Neural progenitor cell (in vitro differentiated cells): ENCODE measurements around the gene HCN1. TPM values are rescaled to one million over a fixed set of nuclear protein-coding genes. Genes with fewer than 3 reads are reported as not detected.

ENCODE experiments used
- DNase-seq: peaks from one replicate; pipeline ENCODE4 v3.0.0-alpha.2; 2016; ENCODE audit warnings: low spot score
- H2AFZ ChIP-seq: fragments of 200-600 bp; sonication (generic); replicated peaks from 2 replicates; pipeline ENCODE4 v1.6.1; 2016; ENCODE audit warnings: antibody characterized with exemption
- H3F3A ChIP-seq: fragments of 200-600 bp; sonication (generic); 2 replicates; pipeline ENCODE4 v1.6.1; 2016; ENCODE audit warnings: antibody characterized with exemption, low read depth
- H3K27ac ChIP-seq: fragments of 200-600 bp; sonication (generic); 2 replicates; pipeline ENCODE4 v1.5.1; 2016; ENCODE audit warnings: mild to moderate bottlenecking
- H3K27me3 ChIP-seq: fragments of 200-600 bp; sonication (generic); 2 replicates; pipeline ENCODE4 v1.6.1; 2016; ENCODE audit warnings: mild to moderate bottlenecking, moderate library complexity
- H3K36me3 ChIP-seq: fragments of 200-600 bp; sonication (generic); 2 replicates; pipeline ENCODE4 v1.5.1; 2016
- H3K4me1 ChIP-seq: fragments of 200-600 bp; sonication (generic); 2 replicates; pipeline ENCODE4 v1.6.1; 2016; ENCODE audit warnings: mixed run types
- H3K4me2 ChIP-seq: fragments of 200-600 bp; sonication (generic); 2 replicates; pipeline ENCODE4 v1.6.1; 2016
- H3K4me3 ChIP-seq: fragments of 200-600 bp; sonication (generic); 2 replicates; pipeline ENCODE4 v1.5.1; 2016
- H3K79me2 ChIP-seq: fragments of 200-600 bp; sonication (generic); 2 replicates; pipeline ENCODE4 v1.6.1; 2016; ENCODE audit warnings: low read depth
- H3K9ac ChIP-seq: fragments of 200-600 bp; sonication (generic); 2 replicates; pipeline ENCODE4 v1.6.1; 2016
- H3K9me3 ChIP-seq: fragments of 200-600 bp; sonication (generic); 2 replicates; pipeline ENCODE4 v1.5.1; 2016; ENCODE audit warnings: low read depth
- H4K20me1 ChIP-seq: fragments of 200-600 bp; sonication (generic); 2 replicates; pipeline ENCODE4 v1.6.1; 2016; ENCODE audit warnings: low read depth
- H3K27ac Mint-ChIP-seq: 3 replicates; pipeline ENCODE4 v1.8.0; 2021; ENCODE audit warnings: mixed read lengths
- H3K27me3 Mint-ChIP-seq: 2 replicates; pipeline ENCODE4 v1.8.0; 2022; ENCODE audit warnings: low read depth, mild to moderate bottlenecking, inconsistent platforms, moderate library complexity, mixed read lengths; ENCODE audit not compliant: insufficient read depth
- H3K36me3 Mint-ChIP-seq: 3 replicates; pipeline ENCODE4 v1.8.0; 2021; ENCODE audit warnings: mixed read lengths
- H3K4me1 Mint-ChIP-seq: 3 replicates; pipeline ENCODE4 v1.8.0; 2021; ENCODE audit warnings: mixed read lengths
- H3K4me3 Mint-ChIP-seq: 3 replicates; pipeline ENCODE4 v1.8.0; 2021; ENCODE audit warnings: mild to moderate bottlenecking, moderate library complexity, mixed read lengths
- H3K9me3 Mint-ChIP-seq: 3 replicates; pipeline ENCODE4 v1.8.0; 2020; ENCODE audit warnings: mixed read lengths
- EZH2 ChIP-seq: fragments of 200-600 bp; sonication (generic); IDR thresholded peaks from 2 replicates; pipeline ENCODE4 v1.6.1; 2017; ENCODE audit warnings: antibody characterized with exemption, mild to moderate bottlenecking, moderate library complexity
- EZH2phosphoT487 ChIP-seq: fragments of 200-600 bp; sonication (generic); IDR thresholded peaks from 2 replicates; pipeline ENCODE4 v1.6.1; 2017; ENCODE audit warnings: antibody characterized with exemption
- total RNA-seq: library from RNA; depleted of rRNA; stranded (reverse); fragments of >200 nt; gene quantifications from 2 replicates; pipeline ENCODE4 v1.2.3, GENCODE V29; 2015; ENCODE audit warnings: low replicate concordance
- TF ChIP-seq, protein P1 (sequence below): fragments of 200-600 bp; sonication (generic); IDR thresholded peaks from 2 replicates; pipeline ENCODE4 v1.5.1; 2017; ENCODE audit warnings: antibody characterized with exemption, mild to moderate bottlenecking

Gene HCN1
- total RNA-seq, 1 donor from 2014 or later, result not detected

DNA sequence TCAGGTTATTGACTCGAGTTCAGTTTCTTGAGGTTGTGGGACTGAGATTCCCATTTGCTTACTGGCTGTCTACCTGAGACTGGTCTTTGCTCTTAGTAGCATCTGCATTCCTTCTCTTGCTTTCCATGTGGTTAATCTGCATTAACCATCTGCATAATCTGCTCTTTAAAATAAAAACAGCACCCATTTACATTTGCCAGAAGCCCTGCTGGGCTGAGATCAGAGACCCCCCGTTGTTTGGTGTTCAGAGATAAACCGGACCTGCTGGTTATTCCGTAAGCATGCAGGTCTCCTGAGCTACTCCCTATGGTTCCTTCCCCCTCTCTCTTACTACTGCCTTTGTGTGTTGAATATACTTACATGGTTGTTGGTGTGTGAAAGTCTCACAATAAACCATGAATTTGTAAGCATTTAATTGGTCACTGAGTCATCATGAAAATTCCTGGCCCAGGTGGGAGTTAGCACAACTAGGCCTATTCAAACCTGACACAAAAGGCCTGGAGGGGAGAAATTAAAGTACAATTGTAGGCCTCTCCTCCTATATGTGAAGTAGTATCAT is 490.7 kb downstream of the HCN1 start:
- H3K9me3 ChIP-seq, result no peaks in the 10 kb centered on the region
- no peak for TF ChIP-seq EZH2
- TF ChIP-seq, protein P1, sequence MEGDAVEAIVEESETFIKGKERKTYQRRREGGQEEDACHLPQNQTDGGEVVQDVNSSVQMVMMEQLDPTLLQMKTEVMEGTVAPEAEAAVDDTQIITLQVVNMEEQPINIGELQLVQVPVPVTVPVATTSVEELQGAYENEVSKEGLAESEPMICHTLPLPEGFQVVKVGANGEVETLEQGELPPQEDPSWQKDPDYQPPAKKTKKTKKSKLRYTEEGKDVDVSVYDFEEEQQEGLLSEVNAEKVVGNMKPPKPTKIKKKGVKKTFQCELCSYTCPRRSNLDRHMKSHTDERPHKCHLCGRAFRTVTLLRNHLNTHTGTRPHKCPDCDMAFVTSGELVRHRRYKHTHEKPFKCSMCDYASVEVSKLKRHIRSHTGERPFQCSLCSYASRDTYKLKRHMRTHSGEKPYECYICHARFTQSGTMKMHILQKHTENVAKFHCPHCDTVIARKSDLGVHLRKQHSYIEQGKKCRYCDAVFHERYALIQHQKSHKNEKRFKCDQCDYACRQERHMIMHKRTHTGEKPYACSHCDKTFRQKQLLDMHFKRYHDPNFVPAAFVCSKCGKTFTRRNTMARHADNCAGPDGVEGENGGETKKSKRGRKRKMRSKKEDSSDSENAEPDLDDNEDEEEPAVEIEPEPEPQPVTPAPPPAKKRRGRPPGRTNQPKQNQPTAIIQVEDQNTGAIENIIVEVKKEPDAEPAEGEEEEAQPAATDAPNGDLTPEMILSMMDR, result no peak
- TF ChIP-seq EZH2phosphoT487, result no peak
- no peak for DNase-seq
- H3K27ac ChIP-seq, result no peak overlapping the region
- Mint-ChIP-seq H3K27me3 (no peaks in the 10 kb centered on the region), H3K36me3 (peaks cover 2% of the 10 kb centered on the region), H3K4me1 (peaks cover 12% of the 10 kb centered on the region), H3K9me3 (peaks cover 11% of the 10 kb centered on the region), H3K27ac (no peak overlapping the region), H3K4me3 (no peak overlapping the region)
- no peak overlapping the region for H2AFZ ChIP-seq
- no peaks in the 10 kb centered on the region for H3K79me2 ChIP-seq
- no peaks in the 10 kb centered on the region for H3K27me3 ChIP-seq
- H3K4me2 ChIP-seq, result no peak overlapping the region
- H3K9ac ChIP-seq, result no peak overlapping the region
- no peaks in the 10 kb centered on the region for H3K4me1 ChIP-seq
- H4K20me1 ChIP-seq, result no peaks in the 10 kb centered on the region
- H3F3A ChIP-seq, result peaks cover 8% of the 10 kb centered on the region
- no peaks in the 10 kb centered on the region for H3K36me3 ChIP-seq
- H3K4me3 ChIP-seq, result no peak overlapping the region
